Stomach (tissue), 9 donors: Measurements from ENCODE around the gene TMEM192. TPM values are rescaled to one million over a fixed set of nuclear protein-coding genes. Genes with fewer than 3 reads are reported as not detected.
"Not testable (repeated sequence)": the region's sequence is repeated elsewhere in the genome, so short reads cannot be mapped to it uniquely, and the experiment has no call there.

ENCODE experiments used
- DNase-seq, 2 donors: peaks; one replicate each; pipeline versions ENCODE4 v3.0.0 to v3.0.0-alpha.2; 2013 to 2019
- H3K27ac ChIP-seq, 5 donors: fragments of 200-600 bp in 4 of 5; sonication (generic) in 4 of 5; one replicate each; pipeline ENCODE4 v1.5.1; 2013 to 2019; ENCODE audit warnings: mild to moderate bottlenecking in 1 of 5, moderate library complexity in 1 of 5
- H3K27me3 ChIP-seq, 3 donors: fragments of 200-600 bp; sonication (generic); one replicate each; pipeline ENCODE4 v1.5.1; 2017 to 2019; ENCODE audit warnings: mixed run types in 1 of 3
- H3K36me3 ChIP-seq, 4 donors: fragments of 200-600 bp; sonication (generic); 1 replicate in 3 of 4; 2 replicates in 1 of 4; pipeline ENCODE4 v1.5.1; 2016 to 2019
- H3K4me1 ChIP-seq, 4 donors: fragments of 200-600 bp; sonication (generic); one replicate each; pipeline ENCODE4 v1.5.1; 2016 to 2019
- H3K4me3 ChIP-seq, 4 donors: fragments of 200-600 bp; sonication (generic) in 3 of 4; one replicate each; pipeline ENCODE4 v1.5.1; 2016 to 2019; ENCODE audit warnings: mild to moderate bottlenecking in 1 of 4
- H3K9me3 ChIP-seq, 4 donors: fragments of 200-600 bp; sonication (generic); one replicate each; pipeline ENCODE4 v1.5.1; 2016 to 2019
- CTCF ChIP-seq, 7 experiments: fragments of 450-650 bp in 4 of 7; fragments of 200-600 bp in 3 of 7; sonication (generic) in 3 of 7; IDR thresholded peaks; one replicate each; pipeline ENCODE4 v1.5.1; 2016 to 2019; ENCODE audit warnings: antibody characterized with exemption in 7 of 7, control low read depth in 2 of 7, mild to moderate bottlenecking in 1 of 7
- EP300 ChIP-seq: sonication (generic); formaldehyde crosslinking; IDR thresholded peaks from one replicate; pipeline ENCODE4 v1.6.1; 2017; ENCODE audit warnings: antibody characterized with exemption
- POLR2A ChIP-seq, 4 donors: fragments of 450-650 bp; IDR thresholded peaks; one replicate each; pipeline ENCODE4 v1.6.1; 2016; ENCODE audit warnings: antibody characterized with exemption in 4 of 4, control low read depth in 2 of 4, mild to moderate bottlenecking in 1 of 4, moderate library complexity in 1 of 4
- POLR2AphosphoS5 ChIP-seq, 3 donors: sonication (generic); formaldehyde crosslinking; IDR thresholded peaks; one replicate each; pipeline ENCODE4 v1.6.1; 2016; ENCODE audit warnings: antibody characterized with exemption in 3 of 3
- WGBS, 5 donors: extraction: QIAGEN DNeasy Blood & Tissue Kit in 3 of 5; methylation state at CpG; one replicate each; pipeline versions ENCODE4 v1.1.5 to v1.1.7; 2013 to 2018; 5-methylcytosine and 5-hydroxymethylcytosine counted together
- intact Hi-C: fragments of 100-400 bp; cut with DNase I; formaldehyde crosslinking; loops from one replicate; pipeline ENCODE4 v1.15.1; 2023; ENCODE audit warnings: low total_unique reads
- polyA plus RNA-seq, 3 donors: library from polyadenylated mRNA; stranded (reverse); fragments of 200-250 nt; gene quantifications; one replicate each; pipeline ENCODE4 v1.2.3, GENCODE V29; 2013
- total RNA-seq, 5 donors: library from RNA; depleted of rRNA; stranded (reverse); fragments of >200 nt; gene quantifications; one replicate each; pipeline versions ENCODE4 v1.1.0 to v1.2.3, GENCODE V29; 2014 to 2016
- donor health status: healthy with polysubstance abuse.
- donor health status: Bipolar disorder and iron deficiency.
- donor health status: healthy.

Gene TMEM192
- total and polyA plus RNA-seq, 8 donors = 2.3 to 44.5 (median 11.4) TPM

GRCh38 chr4:165052627-165053026, 60.0 kb downstream of the TMEM192 start:
- Histone ChIP-seq H3K27me3 (peaks cover 0 to 5% (median 0%) of the 10 kb centered on the region in 3 donors), H3K36me3 (no peaks in the 10 kb centered on the region), H3K4me3 (no peak overlapping the region), H3K9me3 (no peaks in the 10 kb centered on the region), H3K4me1 (no peaks in the 10 kb centered on the region), H3K27ac (no peak overlapping the region)
- DNase-seq = no peak
- WGBS, 5 donors = 37 to 55% (median 45%) methylated on average over 3 of the region's 3 CpGs
- TF ChIP-seq EP300 (no peak), POLR2A (IDR thresholded peaks at IDR 0.05) (no peak), POLR2AphosphoS5 (IDR thresholded peaks at IDR 0.05) (no peak), CTCF (IDR thresholded peaks at IDR 0.05) (no peak)
- intact Hi-C loops = no loop called here

GRCh38 chr4:165048170-165048569, 64.5 kb downstream of the TMEM192 start:
- 66 to 80% (median 68%) methylated on average over 5 of the region's 5 CpGs for WGBS, 5 donors
- Histone ChIP-seq H3K27ac (no peak overlapping the region), H3K27me3 (peaks cover 0 to 5% (median 0%) of the 10 kb centered on the region in 3 donors), H3K4me1 (no peaks in the 10 kb centered on the region), H3K4me3 (no peak overlapping the region), H3K36me3 (no peaks in the 10 kb centered on the region), H3K9me3 (no peaks in the 10 kb centered on the region)
- no peak for DNase-seq
- intact Hi-C loops = no loop called here
- no peak for TF ChIP-seq POLR2AphosphoS5 (IDR thresholded peaks at IDR 0.05)
- no peak for TF ChIP-seq CTCF (IDR thresholded peaks at IDR 0.05)
- TF ChIP-seq POLR2A (IDR thresholded peaks at IDR 0.05) = no peak
- no peak for TF ChIP-seq EP300

GRCh38 chr4:165031436-165032211, 81.0 kb downstream of the TMEM192 start, which contains the start of gene TRIM60:
Gene TRIM60, plus strand, starts transcription at chr4:165031999. Its CDS starts 8,074 bp downstream, at chr4:165040073.
- Histone ChIP-seq H3K36me3 (no peaks in the 10 kb centered on the region), H3K27ac (no peak within 1 kb of the TSS), H3K4me3 (no peak within 1 kb of the TSS), H3K9me3 (peaks cover 0 to 13% (median 5%) of the 10 kb centered on the region in 4 donors), H3K4me1 (no peaks in the 10 kb centered on the region), H3K27me3 (no peaks in the 10 kb centered on the region)
- intact Hi-C loops = no loop called here
- TF ChIP-seq CTCF (IDR thresholded peaks at IDR 0.05) = no peak
- TF ChIP-seq POLR2A (IDR thresholded peaks at IDR 0.05) = no peak
- TF ChIP-seq EP300 = no peak
- TF ChIP-seq POLR2AphosphoS5 (IDR thresholded peaks at IDR 0.05) = no peak
- DNase-seq = no peak
- 94 to 96% (median 95%) methylated on average over 39 to 41 of the region's 41 CpGs for WGBS, 5 donors

- 75 to 84% (median 79%) methylated on average over 7 of the region's 7 CpGs for WGBS, 5 donors
- no peak for TF ChIP-seq POLR2AphosphoS5 (IDR thresholded peaks at IDR 0.05)
Measured at GRCh38 chr4:165027762-165028402, 84.8 kb downstream of the TMEM192 start.

GRCh38 chr4:165025782-165026181, 86.9 kb downstream of the TMEM192 start:
- intact Hi-C loops, H3K36me3 ChIP-seq, H3K27me3 ChIP-seq, H3K4me3 ChIP-seq, H3K9me3 ChIP-seq, H3K4me1 ChIP-seq, H3K27ac ChIP-seq, DNase-seq: not testable (repeated sequence)
- 93 to 96% (median 94%) methylated on average over 8 of the region's 8 CpGs for WGBS, 5 donors

More at GRCh38 chr4:165027762-165028402, 84.8 kb downstream of the TMEM192 start:
- Histone ChIP-seq H3K4me3 (no peak overlapping the region), H3K27ac (no peak overlapping the region), H3K36me3 (no peaks in the 10 kb centered on the region), H3K27me3 (no peaks in the 10 kb centered on the region), H3K9me3 (peaks cover 0 to 13% (median 5%) of the 10 kb centered on the region in 4 donors), H3K4me1 (no peaks in the 10 kb centered on the region)
- intact Hi-C loops = no loop called here
- DNase-seq = no peak

Other genes starting within 250 kb of the TMEM192 start
- under 1 TPM in 1 of 5 donors, not detected in 4; 0.18 TPM for gene APELA, start 235.7 kb downstream of the TMEM192 start, total RNA-seq
- under 1 TPM in 1 of 3 donors, not detected in 2; 0.13 TPM for gene APELA, start 235.7 kb downstream of the TMEM192 start, polyA plus RNA-seq
- 1 to 10 TPM in 1 of 5 donors, under 1 TPM in 1, not detected in 3; 0.73 to 3.6 TPM for gene TRIM61, start 135.2 kb downstream of the TMEM192 start, total RNA-seq
- under 1 TPM; 0.25 to 0.61 (median 0.50) TPM for gene TRIM61, start 135.2 kb downstream of the TMEM192 start, polyA plus RNA-seq
- gene TRIM60, start 80.9 kb downstream of the TMEM192 start, total RNA-seq = not detected
- gene TRIM60, start 80.9 kb downstream of the TMEM192 start, polyA plus RNA-seq = not detected
- not detected for gene TRIM75, start 59.0 kb downstream of the TMEM192 start, total RNA-seq
- gene TRIM75, start 59.0 kb downstream of the TMEM192 start, polyA plus RNA-seq = not detected
- gene KLHL2, start 94.7 kb upstream of the TMEM192 start, total RNA-seq = 10 to 100 TPM; 11.1 to 34.3 (median 16.7) TPM
- 10 to 100 TPM; 12.2 to 17.7 (median 12.7) TPM for gene KLHL2, start 94.7 kb upstream of the TMEM192 start, polyA plus RNA-seq
- gene MSMO1, start 214.8 kb upstream of the TMEM192 start, total RNA-seq = 10 to 100 TPM in 3 of 5 donors, 1 to 10 TPM in 2; 6.7 to 62.6 (median 10.3) TPM
- gene MSMO1, start 214.8 kb upstream of the TMEM192 start, polyA plus RNA-seq = 10 to 100 TPM; 18.6 to 46.4 (median 36.3) TPM